HepG2 (cell line): ENCODE data around the gene UST. TPM values are rescaled to one million over a fixed set of nuclear protein-coding genes. Genes with fewer than 3 reads are reported as not detected.

Experiments used
- ARNT ChIP-seq: fragments of 450-650 bp; IDR thresholded peaks from 2 replicates; pipeline ENCODE4 v1.6.1; 2017
- FOXA1 ChIP-seq, 2 experiments: fragments of 450-650 bp in 1 of 2; sonication (generic) in 1 of 2; formaldehyde crosslinking in 1 of 2; IDR thresholded peaks; 2 replicates each; pipeline versions ENCODE4 v1.4.0 to v1.6.1; 2016 to 2020; ENCODE audit warnings: missing genetic modification reagents in 1 of 2
- FOXO4 ChIP-seq: sonication (generic); formaldehyde crosslinking; conservative IDR thresholded peaks from 2 replicates; pipeline ENCODE4 v1.8.1; 2023; ENCODE audit warnings: missing genetic modification reagents
- GMEB1 ChIP-seq: sonication (generic); formaldehyde crosslinking; IDR thresholded peaks from 2 replicates; pipeline ENCODE4 v1.5.1; 2020; ENCODE audit warnings: missing genetic modification reagents, mild to moderate bottlenecking, borderline replicate concordance
- HNF1A ChIP-seq, 2 experiments: sonication (generic) in 1 of 2; formaldehyde crosslinking in 1 of 2; IDR thresholded peaks; 2 replicates each; pipeline versions ENCODE4 v1.4.0 to v1.6.1; 2016 to 2020; ENCODE audit warnings: borderline replicate concordance in 1 of 2, low read depth in 1 of 2, mild to moderate bottlenecking in 1 of 2, missing genetic modification reagents in 1 of 2
- HOXD1 ChIP-seq: sonication (generic); formaldehyde crosslinking; IDR thresholded peaks from 2 replicates; pipeline ENCODE4 v1.5.0; 2020; ENCODE audit warnings: missing genetic modification reagents
- NFYB ChIP-seq: sonication (generic); formaldehyde crosslinking; IDR thresholded peaks from 2 replicates; pipeline ENCODE4 v1.4.0; 2020; ENCODE audit warnings: missing genetic modification reagents
- NR2F2 ChIP-seq: IDR thresholded peaks from 2 replicates; pipeline ENCODE4 v1.6.1; 2012; ENCODE audit warnings: low read depth, inconsistent platforms, borderline replicate concordance
- PBX3 ChIP-seq: sonication (generic); formaldehyde crosslinking; IDR thresholded peaks from 2 replicates; pipeline ENCODE4 v1.8.1; 2023; ENCODE audit warnings: missing genetic modification reagents, inconsistent platforms, borderline replicate concordance
- PPARG ChIP-seq: conservative IDR thresholded peaks from 2 replicates; pipeline ENCODE4 v1.6.1; 2016; ENCODE audit warnings: missing biosample characterization, missing genetic modification reagents
- SKI ChIP-seq: fragments of 450-650 bp; IDR thresholded peaks from one replicate; pipeline ENCODE4 v1.6.1; 2018; ENCODE audit warnings: mild to moderate bottlenecking; ENCODE audit not compliant: partially characterized antibody
- SMAD1 ChIP-seq: sonication (generic); formaldehyde crosslinking; IDR thresholded peaks from 2 replicates; pipeline ENCODE4 v1.4.0; 2020; ENCODE audit warnings: missing genetic modification reagents, low read depth, mild to moderate bottlenecking, borderline replicate concordance
- SMAD3 ChIP-seq: sonication (generic); formaldehyde crosslinking; IDR thresholded peaks from 2 replicates; pipeline ENCODE4 v1.4.0; 2020; ENCODE audit warnings: missing genetic modification reagents
- SP1 ChIP-seq, 2 experiments: fragments of 450-650 bp in 1 of 2; sonication (generic) in 1 of 2; formaldehyde crosslinking in 1 of 2; IDR thresholded peaks; 2 replicates each; pipeline versions ENCODE4 v1.4.0 to v1.6.1; 2016 to 2020; ENCODE audit warnings: missing genetic modification reagents in 1 of 2
- STAG1 ChIP-seq: sonication (generic); formaldehyde crosslinking; IDR thresholded peaks from 2 replicates; pipeline ENCODE4 v1.4.0; 2020; ENCODE audit warnings: missing genetic modification reagents
- ZNF33B ChIP-seq: sonication (generic); formaldehyde crosslinking; IDR thresholded peaks from 2 replicates; pipeline ENCODE4 v1.5.1; 2020; ENCODE audit warnings: mild to moderate bottlenecking, missing genetic modification reagents
- ZNF460 ChIP-seq: sonication (generic); formaldehyde crosslinking; IDR thresholded peaks from 2 replicates; pipeline ENCODE4 v1.5.1; 2020; ENCODE audit warnings: missing genetic modification reagents, mild to moderate bottlenecking, borderline replicate concordance
- ZNF670 ChIP-seq: sonication (generic); formaldehyde crosslinking; IDR thresholded peaks from 2 replicates; pipeline ENCODE4 v1.8.0; 2022; ENCODE audit warnings: mild to moderate bottlenecking, missing genetic modification reagents, borderline replicate concordance
- ZNF740 ChIP-seq: sonication (generic); formaldehyde crosslinking; IDR thresholded peaks from 2 replicates; pipeline ENCODE4 v1.4.0; 2020; ENCODE audit warnings: missing genetic modification reagents
- polyA plus RNA-seq, 8 experiments: library from polyadenylated mRNA; depleted of rRNA in 3 of 8; stranded (reverse) in 7 of 8; unstranded in 1 of 8; fragments of >200 nt; fragmentation: Illumina TruSeq in 4 of 8; extraction: Trizol in 4 of 8; gene quantifications; 2 replicates each; pipeline versions ENCODE4 v1.2.1 to v1.2.3, GENCODE V29; 2011 to 2016; ENCODE audit warnings: low read depth in 4 of 8, missing spikeins in 1 of 8, mixed read lengths in 1 of 8; ENCODE audit not compliant: insufficient read depth in 1 of 8
- total RNA-seq, 5 experiments: library from RNA; depleted of rRNA; stranded (reverse); fragments of >200 nt; fragmentation: Illumina TruSeq; extraction: Trizol; gene quantifications; 2 replicates each; pipeline ENCODE4 v1.2.3, GENCODE V29; 2016; ENCODE audit warnings: low read depth in 1 of 5

UST gene
- total and polyA plus RNA-seq, 2 of the 13 experiments (the other 11 are each of a cell fraction or from before 2014, with no cell fraction given), result 0.27 TPM; not detected in 1

- TF ChIP-seq SMAD1 (no peak), PPARG (peak; percentile 83), ZNF460 (CRISPR knock-in tag) (no peak), FOXO4 (CRISPR knock-in tag) (no peak), NR2F2 (peak; percentile 49; the same call in 1 of the 2 replicates), SP1 (IDR thresholded peaks at IDR 0.05) (no peak), SP1 (CRISPR knock-in tag; IDR thresholded peaks at IDR 0.05) (0 out of 2 replicates have a peak, but pooled peaks have one; percentile 10), ARNT (no peak), HNF1A (IDR thresholded peaks at IDR 0.05; ENCODE audit: low read depth) (peak; percentile 50; the same call in 1 of the 2 replicates), HNF1A (CRISPR knock-in tag; IDR thresholded peaks at IDR 0.05; ENCODE audit: borderline replicate concordance) (no peak; the same call in 1 of the 2 replicates), ZNF740 (no peak), ZNF670 (CRISPR knock-in tag) (0 out of 2 replicates have a peak, but pooled peaks have one; percentile 34), FOXA1 (IDR thresholded peaks at IDR 0.05) (no peak), FOXA1 (CRISPR knock-in tag; IDR thresholded peaks at IDR 0.05) (peak; percentile 77), HOXD1 (CRISPR knock-in tag) (peak; percentile 87), GMEB1 (0 out of 2 replicates have a peak, but pooled peaks have one; percentile 21), SKI (no peak), NFYB (CRISPR knock-in tag) (no peak), ZNF33B (CRISPR knock-in tag) (no peak), STAG1 (CRISPR knock-in tag) (no peak), SMAD3 (CRISPR knock-in tag) (peak; percentile 78), PBX3 (CRISPR knock-in tag) (no peak)
These were observed 232.4 kb downstream of the UST start (continued) for GRCh38 chr6:148979014-148979901.
